HG03066 (cell line): ENCODE data around the gene RNASE9.
"Not testable (repeated sequence)": the region's sequence is repeated elsewhere in the genome, so short reads cannot be mapped to it uniquely, and the experiment has no call there.

Source experiments
- ATAC-seq: cut with Tn5 transposase; IDR thresholded peaks from one replicate; pipeline ENCODE4 v1.9.1; 2021; ENCODE audit warnings: low read depth; ENCODE audit not compliant: unreplicated experiment

Gene RNASE9

DNA sequence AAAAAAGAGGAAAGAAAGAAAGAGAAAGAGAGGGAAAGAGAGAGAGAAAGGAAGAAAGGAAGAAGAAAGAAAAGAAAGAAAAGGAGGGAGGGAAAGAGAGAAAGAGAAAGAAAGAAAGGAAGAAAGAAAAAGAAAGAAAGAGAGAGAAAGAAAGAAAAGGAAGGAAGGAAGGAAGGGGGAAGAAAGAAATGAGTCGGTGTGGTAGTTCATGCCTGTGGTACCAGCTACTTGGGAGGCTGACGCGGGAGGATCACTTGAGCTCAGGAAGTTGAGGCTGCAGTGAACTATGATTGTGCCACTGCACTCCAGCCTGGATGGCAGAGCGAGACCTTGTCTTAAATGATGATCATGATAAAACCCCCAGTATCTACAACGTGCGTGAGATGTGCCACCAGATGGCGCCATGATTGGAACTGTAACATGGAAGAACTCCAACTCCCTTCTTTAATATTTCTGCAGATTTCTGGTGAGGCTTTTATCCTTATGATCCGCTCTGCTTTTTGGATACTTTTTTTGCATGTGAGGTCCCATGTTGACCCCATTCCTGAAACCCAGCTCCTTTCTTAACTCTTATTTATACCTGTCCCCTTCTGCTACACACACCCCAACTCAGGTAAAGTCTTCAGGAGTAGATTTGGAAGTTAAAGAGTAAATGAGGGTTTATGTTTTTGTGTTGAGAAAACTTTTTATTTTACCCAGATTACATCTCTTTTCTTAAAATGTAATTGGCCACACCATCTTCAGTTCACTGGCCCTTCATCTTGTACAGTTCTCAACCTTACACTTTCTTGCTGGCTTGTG lies 29.9 kb downstream of the RNASE9 start:
- ATAC-seq, result no peak

DNA sequence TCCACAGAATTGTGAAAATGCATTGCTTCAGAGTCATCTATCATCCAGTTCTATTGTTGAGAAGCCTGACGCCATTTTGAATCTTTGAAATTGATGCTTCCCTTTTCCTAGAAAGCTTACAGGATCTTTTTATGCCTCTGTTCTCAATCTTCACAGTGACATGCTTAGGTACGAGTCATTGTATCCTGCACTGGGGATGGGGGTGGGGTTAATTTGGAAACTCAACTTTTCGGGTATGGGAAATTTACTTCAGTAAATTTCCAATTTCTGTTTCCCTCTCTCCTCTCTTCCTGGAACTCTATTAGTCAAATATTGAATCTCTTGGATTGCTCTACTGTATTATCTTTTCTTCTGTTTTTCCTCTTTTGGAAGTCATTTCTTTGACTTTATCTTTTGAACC lies 31.0 kb downstream of the RNASE9 start:
- no peak for ATAC-seq

DNA sequence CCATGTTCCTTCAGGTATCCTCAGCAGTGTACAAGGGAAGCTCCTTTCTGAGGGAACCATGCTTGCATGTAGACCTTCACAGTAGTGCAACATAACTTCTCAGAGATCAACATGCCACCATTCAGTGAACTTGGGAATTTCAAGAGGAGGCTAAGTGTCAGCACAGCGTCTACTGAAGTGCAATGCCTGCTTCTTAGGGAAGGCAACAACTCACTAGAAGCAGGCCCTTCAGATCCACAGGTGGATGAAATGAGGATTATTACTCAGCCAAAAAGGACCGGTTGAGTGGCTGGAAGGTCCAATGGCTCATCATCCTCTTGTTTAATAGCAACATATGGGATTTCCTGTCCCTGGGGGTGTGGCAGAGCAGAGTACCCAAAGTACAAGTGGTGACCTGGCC lies 36.8 kb downstream of the RNASE9 start:
- no peak for ATAC-seq

DNA sequence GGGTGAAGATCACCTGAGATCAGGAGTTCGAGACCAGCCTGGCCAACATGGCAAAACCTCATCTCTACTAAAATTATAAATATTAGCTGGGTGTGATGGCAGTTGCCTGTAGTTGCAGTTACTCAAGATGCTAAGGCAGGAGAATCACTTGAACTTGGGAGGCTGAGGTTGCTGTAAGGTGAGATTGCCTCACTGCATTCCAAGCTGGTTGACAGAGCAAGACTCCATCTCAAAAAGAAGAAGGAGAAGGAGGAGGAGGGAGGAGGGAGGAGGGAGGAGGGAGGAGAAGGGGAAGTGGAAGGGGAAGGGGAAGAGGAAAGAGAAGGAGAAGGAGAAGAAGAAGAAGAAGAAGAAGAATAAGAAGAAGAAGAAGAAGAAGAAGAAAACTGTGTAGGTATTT lies 38.5 kb downstream of the RNASE9 start:
- no peak for ATAC-seq

DNA sequence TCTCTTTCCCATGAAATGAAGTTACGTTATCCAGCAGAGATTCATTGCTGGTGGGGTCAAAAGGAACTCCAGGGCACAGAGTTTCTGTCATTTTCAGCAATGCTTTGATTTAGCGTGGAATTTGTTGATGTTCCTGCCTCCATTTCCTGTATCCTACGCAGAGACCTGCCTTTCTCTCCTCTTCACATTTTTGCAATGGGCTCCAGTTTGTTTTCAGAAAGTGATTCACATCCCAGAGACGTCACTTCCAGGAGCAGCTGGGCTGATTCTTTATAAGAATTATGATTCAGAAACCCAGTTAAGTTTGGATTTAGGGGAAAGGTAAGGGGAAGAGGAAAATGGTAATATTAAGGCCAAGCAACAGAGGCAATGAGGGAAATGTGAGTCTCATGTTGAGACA lies 43.9 kb downstream of the RNASE9 start:
- no peak for ATAC-seq

DNA sequence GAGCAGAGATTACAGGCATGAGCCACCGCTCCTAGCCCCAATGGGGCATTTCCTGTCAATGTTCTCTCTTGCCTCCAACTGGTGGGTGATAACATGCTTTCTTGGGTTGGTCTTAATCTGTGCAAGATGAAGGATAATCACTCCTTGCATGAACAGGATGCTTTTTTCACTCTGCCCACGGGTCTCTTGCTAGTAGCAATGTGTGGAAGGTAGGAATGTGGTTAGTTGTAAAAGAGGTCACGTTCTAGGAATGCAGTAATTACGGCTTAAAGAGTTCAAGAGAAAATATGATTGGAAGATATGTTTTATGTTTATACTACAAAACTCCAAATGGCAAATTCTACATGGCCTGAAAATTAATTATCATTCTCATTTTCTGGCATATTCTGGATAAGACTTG lies 45.0 kb downstream of the RNASE9 start:
- no peak for ATAC-seq

DNA sequence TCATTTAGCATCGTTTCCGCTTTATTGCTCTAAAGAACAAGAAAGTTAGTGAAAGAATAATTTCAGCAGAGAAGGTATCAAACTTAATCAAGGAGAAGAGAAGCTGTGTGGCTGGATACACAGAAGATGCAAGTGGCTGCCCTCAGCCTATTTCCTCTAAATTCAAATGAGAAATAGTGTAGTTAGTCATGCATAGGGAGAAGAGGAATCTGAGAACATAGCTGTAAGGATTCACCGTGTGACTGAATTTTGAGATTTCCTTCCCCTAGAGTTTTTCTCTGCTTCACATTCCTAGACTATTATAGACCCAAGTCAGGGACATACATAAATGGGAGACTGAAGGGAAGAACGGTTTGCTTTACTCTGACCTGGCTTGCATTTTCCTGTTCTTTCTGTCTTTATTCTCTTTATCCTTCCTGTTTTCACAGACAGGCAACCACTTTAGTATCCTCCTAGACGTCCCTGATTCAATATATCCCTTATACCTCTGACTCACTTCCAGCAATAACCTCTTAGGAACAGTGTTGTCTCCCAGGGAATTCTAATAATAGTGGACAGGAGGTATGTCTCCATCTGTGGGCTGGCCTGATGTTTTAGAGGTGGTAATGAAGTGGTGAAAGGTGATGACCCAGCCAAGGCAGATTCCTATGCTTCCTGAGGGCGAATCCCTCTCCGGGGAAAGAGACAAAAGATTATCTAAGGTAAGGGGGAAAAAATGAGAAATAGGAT lies 48.5 kb downstream of the RNASE9 start:
- no peak for ATAC-seq

DNA sequence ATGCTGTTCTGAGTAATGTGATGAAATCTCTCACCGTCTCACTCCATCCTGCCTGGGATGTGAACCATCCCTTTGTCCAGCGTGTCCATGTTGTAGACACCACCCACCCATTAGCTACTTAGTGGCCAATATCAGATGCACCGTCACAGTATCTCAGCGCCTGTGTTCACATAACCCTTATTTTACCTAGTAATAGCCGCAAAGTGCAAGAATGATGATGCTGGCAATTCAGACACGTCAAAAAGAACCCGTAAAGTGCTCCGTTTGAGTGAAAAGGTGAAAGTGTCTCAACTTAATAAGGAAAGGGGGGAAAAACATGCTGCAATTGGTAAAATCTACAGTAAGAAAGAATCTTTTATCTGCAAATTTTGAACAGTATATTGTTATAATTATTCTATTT lies 52.5 kb downstream of the RNASE9 start:
- ATAC-seq, result no peak

DNA sequence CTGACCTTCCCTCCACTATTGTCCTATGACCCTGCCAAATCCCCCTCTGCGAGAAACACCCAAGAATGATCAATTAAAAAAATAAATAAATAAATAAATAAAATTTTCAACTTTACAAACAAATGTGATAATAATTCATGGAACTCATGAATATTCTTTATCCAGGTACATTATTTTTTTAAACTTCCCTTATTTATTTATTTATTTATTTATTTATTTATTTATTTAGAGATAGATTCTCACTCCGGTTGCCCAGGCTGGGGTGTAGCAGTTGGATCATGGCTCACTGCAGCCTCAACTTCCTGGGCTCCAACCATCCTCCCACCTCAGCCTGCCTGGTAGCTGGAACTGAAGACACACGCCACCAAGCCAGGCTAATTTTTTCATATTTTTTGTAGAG lies 53.3 kb downstream of the RNASE9 start:
- not testable (repeated sequence) for ATAC-seq

DNA sequence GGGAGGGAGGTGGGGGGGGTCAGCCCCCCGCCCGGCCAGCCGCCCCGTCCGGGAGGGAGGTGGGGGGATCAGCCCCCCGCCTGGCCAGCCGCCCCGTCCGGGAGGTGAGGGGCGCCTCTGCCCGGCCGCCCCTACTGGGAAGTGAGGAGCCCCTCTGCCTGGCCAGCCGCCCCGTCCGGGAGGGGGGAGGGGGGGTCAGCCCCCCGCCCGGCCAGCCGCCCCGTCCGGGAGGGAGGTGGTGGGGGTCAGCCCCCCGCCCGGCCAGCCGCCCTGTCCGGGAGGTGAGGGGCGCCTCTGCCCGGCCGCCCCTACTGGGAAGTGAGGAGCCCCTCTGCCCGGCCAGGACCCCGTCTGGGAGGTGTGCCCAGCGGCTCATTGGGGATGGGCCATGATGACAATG lies 54.1 kb downstream of the RNASE9 start:
- ATAC-seq, result not testable (repeated sequence)

DNA sequence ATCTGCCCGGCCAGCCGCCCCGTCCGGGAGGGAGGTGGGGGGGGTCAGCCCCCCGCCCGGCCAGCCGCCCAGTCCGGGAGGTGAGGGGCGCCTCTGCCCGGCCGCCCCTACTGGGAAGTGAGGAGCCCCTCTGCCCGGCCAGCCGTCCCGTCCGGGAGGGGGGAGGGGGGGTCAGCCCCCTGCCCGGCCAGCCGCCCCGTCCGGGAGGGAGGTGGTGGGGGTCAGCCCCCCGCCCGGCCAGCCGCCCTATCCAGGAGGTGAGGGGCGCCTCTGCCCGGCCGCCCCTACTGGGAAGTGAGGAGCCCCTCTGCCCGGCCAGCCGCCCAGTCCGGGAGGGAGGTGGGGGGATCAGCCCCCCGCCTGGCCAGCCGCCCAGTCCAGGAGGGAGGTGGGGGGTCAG lies 54.6 kb downstream of the RNASE9 start:
- not testable (repeated sequence) for ATAC-seq
